Mesenchymal stem cell (in vitro differentiated cells and primary cell): ENCODE data around the gene CAPN10.

ENCODE experiments used
- DNase-seq: peaks from one replicate; pipeline ENCODE4 v3.0.0-alpha.2; 2013
- H2AFZ ChIP-seq: one replicate; pipeline ENCODE4 v1.6.1; 2013; ENCODE audit warnings: low read depth, mild to moderate bottlenecking, control low read depth, inconsistent platforms, low read length, moderate library complexity
- H2AK5ac ChIP-seq: 2 replicates; pipeline ENCODE4 v1.6.1; 2013; ENCODE audit warnings: low read length, moderate library complexity, mild to moderate bottlenecking, inconsistent platforms; ENCODE audit not compliant: severe bottlenecking
- H2BK120ac ChIP-seq: one replicate; pipeline ENCODE4 v1.6.1; 2013; ENCODE audit warnings: low read depth, mild to moderate bottlenecking, inconsistent platforms, low read length, moderate library complexity
- H2BK12ac ChIP-seq, 2 experiments: one replicate each; pipeline ENCODE4 v1.6.1; 2013; ENCODE audit warnings: inconsistent platforms in 2 of 2, low read length in 2 of 2, mild to moderate bottlenecking in 2 of 2, moderate library complexity in 2 of 2, control low read depth in 1 of 2
- H2BK15ac ChIP-seq: one replicate; pipeline ENCODE4 v1.6.1; 2013; ENCODE audit warnings: mild to moderate bottlenecking, low read depth, inconsistent platforms; ENCODE audit not compliant: poor library complexity, severe bottlenecking
- H2BK5ac ChIP-seq: 2 replicates; pipeline ENCODE4 v1.6.1; 2013; ENCODE audit warnings: low read depth, mild to moderate bottlenecking, low read length, control low read depth, inconsistent platforms; ENCODE audit not compliant: poor library complexity, severe bottlenecking
- H3K14ac ChIP-seq, 2 experiments: one replicate each; pipeline ENCODE4 v1.6.1; 2013; ENCODE audit warnings: inconsistent platforms in 2 of 2, low read length in 2 of 2, control low read depth in 1 of 2, mild to moderate bottlenecking in 1 of 2, moderate library complexity in 1 of 2
- H3K18ac ChIP-seq, 2 experiments: one replicate each; pipeline ENCODE4 v1.6.1; 2013; ENCODE audit warnings: inconsistent platforms in 2 of 2, low read length in 2 of 2, control low read depth in 1 of 2, low read depth in 1 of 2, mild to moderate bottlenecking in 1 of 2
- H3K23ac ChIP-seq, 2 experiments: one replicate each; pipeline ENCODE4 v1.6.1; 2013; ENCODE audit warnings: inconsistent platforms in 2 of 2, low read length in 2 of 2, mild to moderate bottlenecking in 2 of 2, moderate library complexity in 2 of 2, control low read depth in 1 of 2
- H3K27ac ChIP-seq: 2 replicates; pipeline ENCODE4 v1.5.1; 2013; ENCODE audit warnings: mild to moderate bottlenecking, moderate library complexity, low read length, control low read depth, inconsistent platforms; ENCODE audit not compliant: poor library complexity, severe bottlenecking
- H3K27me3 ChIP-seq, 2 experiments: 2 replicates each; pipeline versions ENCODE4 v1.6.1 to v1.7.0; 2013; ENCODE audit warnings: low read length in 2 of 2, mild to moderate bottlenecking in 2 of 2, moderate library complexity in 2 of 2, control low read depth in 1 of 2, inconsistent platforms in 1 of 2; ENCODE audit not compliant: control insufficient read depth in 1 of 2, insufficient read depth in 1 of 2
- H3K36me3 ChIP-seq, 2 experiments: 2 replicates each; pipeline versions ENCODE4 v1.6.1 to v1.7.0; 2013; ENCODE audit warnings: low read length in 2 of 2, control low read depth in 1 of 2, inconsistent platforms in 1 of 2, low read depth in 1 of 2, mild to moderate bottlenecking in 1 of 2; ENCODE audit not compliant: insufficient read depth in 2 of 2, control insufficient read depth in 1 of 2
- H3K4ac ChIP-seq, 2 experiments: one replicate each; pipeline ENCODE4 v1.6.1; 2013; ENCODE audit warnings: inconsistent platforms in 2 of 2, low read length in 2 of 2, mild to moderate bottlenecking in 2 of 2, moderate library complexity in 2 of 2, control low read depth in 1 of 2, low read depth in 1 of 2
- H3K4me1 ChIP-seq: 2 replicates; pipeline ENCODE4 v1.6.1; 2013; ENCODE audit warnings: low read depth, low read length, control low read depth; ENCODE audit not compliant: control insufficient read depth, insufficient read depth
- H3K4me2 ChIP-seq: 2 replicates; pipeline ENCODE4 v1.6.1; 2013; ENCODE audit warnings: low read length, mild to moderate bottlenecking, inconsistent platforms; ENCODE audit not compliant: poor library complexity, severe bottlenecking
- H3K4me3 ChIP-seq, 2 experiments: 2 replicates each; pipeline versions ENCODE4 v1.5.1 to v1.7.0; 2013; ENCODE audit warnings: low read length in 2 of 2, mild to moderate bottlenecking in 2 of 2, control low read depth in 1 of 2, low read depth in 1 of 2; ENCODE audit not compliant: insufficient read depth in 1 of 2
- H3K79me1 ChIP-seq: replicated peaks from 2 replicates; pipeline ENCODE4 v1.6.1; 2013; ENCODE audit warnings: mild to moderate bottlenecking, control low read depth, low read length, inconsistent platforms; ENCODE audit not compliant: poor library complexity, severe bottlenecking
- H3K9ac ChIP-seq: 2 replicates; pipeline ENCODE4 v1.7.0; 2013; ENCODE audit warnings: mild to moderate bottlenecking, low read length, moderate library complexity
- H3K9me3 ChIP-seq: 2 replicates; pipeline ENCODE4 v1.7.0; 2013; ENCODE audit warnings: mild to moderate bottlenecking, low read length; ENCODE audit not compliant: control insufficient read depth
- H4K8ac ChIP-seq: one replicate; pipeline ENCODE4 v1.6.1; 2013; ENCODE audit warnings: inconsistent platforms, mild to moderate bottlenecking, low read length, moderate library complexity
- H4K91ac ChIP-seq: one replicate; pipeline ENCODE4 v1.6.1; 2013; ENCODE audit warnings: mild to moderate bottlenecking, low read length, inconsistent platforms
- WGBS: methylation state at CpG from one replicate; pipeline ENCODE4 v1.1.7; 2013; ENCODE audit warnings: mixed read lengths; 5-methylcytosine and 5-hydroxymethylcytosine counted together

The CAPN10 gene

DNA sequence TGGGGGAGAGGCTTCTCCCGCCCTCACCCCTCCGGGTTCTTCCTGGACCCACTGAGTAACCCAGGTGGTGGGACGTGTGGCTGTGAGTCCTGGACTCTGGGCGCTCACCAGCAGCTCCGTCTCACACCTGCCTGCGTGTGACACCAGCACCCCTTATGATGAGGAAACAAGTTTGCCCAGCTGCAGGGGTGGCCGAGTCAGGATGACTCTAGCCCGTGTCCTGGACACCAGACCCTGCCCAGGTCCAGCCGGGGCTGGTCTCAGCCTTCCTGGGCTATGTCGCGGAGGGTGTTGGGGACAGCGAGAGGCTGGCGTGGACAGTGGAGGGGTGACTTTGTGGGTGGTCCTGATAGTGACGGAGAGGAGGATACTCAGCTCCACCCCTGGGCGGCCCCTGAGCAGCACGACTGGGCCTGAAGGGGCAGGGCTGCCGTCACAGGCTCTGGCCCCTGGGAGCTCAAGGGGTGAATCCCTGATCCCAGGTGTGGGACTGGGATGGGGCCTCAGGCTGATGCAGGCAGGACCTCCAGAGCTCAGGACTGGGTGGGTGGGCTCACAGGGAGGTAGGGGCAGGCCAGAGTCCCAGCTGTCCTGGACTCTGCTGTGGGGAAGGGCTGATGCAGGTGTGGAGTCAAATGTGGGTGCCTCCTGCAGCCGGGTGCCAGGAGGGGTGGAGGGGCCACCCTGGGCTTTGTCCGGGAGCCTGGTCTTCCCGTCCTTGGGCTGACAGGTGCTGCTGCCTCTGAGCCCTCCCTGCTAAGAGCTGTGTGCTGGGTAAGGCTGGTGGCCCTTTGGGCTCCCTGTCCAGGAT lies 42.5 kb downstream of the CAPN10 start:
- Histone ChIP-seq H3K79me1 (no peaks in the 10 kb centered on the region), H2BK12ac (no peak overlapping the region), H3K27me3 (peaks cover 0 to 28% of the 10 kb centered on the region in 2 experiments), H3K9ac (no peak overlapping the region), H3K27ac (no peak overlapping the region), H3K14ac (no peak overlapping the region), H2BK120ac (no peak overlapping the region), H2AFZ (no peak overlapping the region), H3K4me3 (no peak overlapping the region), H3K18ac (no peak overlapping the region), H3K9me3 (peaks cover 11% of the 10 kb centered on the region), H2BK15ac (no peak overlapping the region), H4K91ac (no peak overlapping the region), H3K36me3 (peaks cover 0 to 12% of the 10 kb centered on the region in 2 experiments), H2BK5ac (no peak overlapping the region), H3K4me2 (no peak overlapping the region), H3K4ac (no peak overlapping the region), H3K23ac (no peak overlapping the region), H2AK5ac (no peak overlapping the region), H4K8ac (no peak overlapping the region), H3K4me1 (peaks cover 14% of the 10 kb centered on the region)
- 84% methylated on average over 20 of the region's 20 CpGs for WGBS
- no peak for DNase-seq

DNA sequence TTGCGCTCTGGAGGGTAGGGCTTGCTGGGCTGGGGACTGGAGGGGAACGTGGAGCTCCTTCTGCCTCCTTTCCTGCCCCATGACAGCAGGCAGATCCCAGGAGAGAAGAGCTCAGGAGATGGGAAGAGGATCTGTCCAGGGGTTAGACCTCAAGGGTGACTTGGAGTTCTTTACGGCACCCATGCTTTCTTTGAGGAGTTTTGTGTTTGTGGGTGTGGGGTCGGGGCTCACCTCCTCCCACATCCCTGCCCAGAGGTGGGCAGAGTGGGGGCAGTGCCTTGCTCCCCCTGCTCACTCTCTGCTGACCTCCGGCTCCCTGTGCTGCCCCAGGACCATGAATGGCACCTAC lies 43.1 kb downstream of the CAPN10 start:
- no peak overlapping the region for H3K18ac ChIP-seq
- H3K4me3 ChIP-seq = no peak overlapping the region
- peaks cover 16% of the 10 kb centered on the region for H3K9me3 ChIP-seq
- DNase-seq = no peak
- H2AK5ac ChIP-seq = no peak overlapping the region
- H2BK120ac ChIP-seq = no peak overlapping the region
- H3K14ac ChIP-seq = no peak overlapping the region
- no peak overlapping the region for H2AFZ ChIP-seq
- no peak overlapping the region for H3K4ac ChIP-seq
- no peak overlapping the region for H2BK5ac ChIP-seq
- no peak overlapping the region for H3K27ac ChIP-seq
- H3K23ac ChIP-seq = no peak overlapping the region
- peaks cover 0 to 12% of the 10 kb centered on the region in 2 experiments for H3K36me3 ChIP-seq
- H2BK12ac ChIP-seq = no peak overlapping the region
- peaks cover 12% of the 10 kb centered on the region for H3K4me1 ChIP-seq
- H2BK15ac ChIP-seq = no peak overlapping the region
- WGBS = 79% methylated on average over 3 of the region's 5 CpGs
- H4K8ac ChIP-seq = no peak overlapping the region
- H3K27me3 ChIP-seq = peaks cover 0 to 28% of the 10 kb centered on the region in 2 experiments
- H3K4me2 ChIP-seq = no peak overlapping the region
- no peak overlapping the region for H3K9ac ChIP-seq
- H3K79me1 ChIP-seq = no peaks in the 10 kb centered on the region
- no peak overlapping the region for H4K91ac ChIP-seq

DNA sequence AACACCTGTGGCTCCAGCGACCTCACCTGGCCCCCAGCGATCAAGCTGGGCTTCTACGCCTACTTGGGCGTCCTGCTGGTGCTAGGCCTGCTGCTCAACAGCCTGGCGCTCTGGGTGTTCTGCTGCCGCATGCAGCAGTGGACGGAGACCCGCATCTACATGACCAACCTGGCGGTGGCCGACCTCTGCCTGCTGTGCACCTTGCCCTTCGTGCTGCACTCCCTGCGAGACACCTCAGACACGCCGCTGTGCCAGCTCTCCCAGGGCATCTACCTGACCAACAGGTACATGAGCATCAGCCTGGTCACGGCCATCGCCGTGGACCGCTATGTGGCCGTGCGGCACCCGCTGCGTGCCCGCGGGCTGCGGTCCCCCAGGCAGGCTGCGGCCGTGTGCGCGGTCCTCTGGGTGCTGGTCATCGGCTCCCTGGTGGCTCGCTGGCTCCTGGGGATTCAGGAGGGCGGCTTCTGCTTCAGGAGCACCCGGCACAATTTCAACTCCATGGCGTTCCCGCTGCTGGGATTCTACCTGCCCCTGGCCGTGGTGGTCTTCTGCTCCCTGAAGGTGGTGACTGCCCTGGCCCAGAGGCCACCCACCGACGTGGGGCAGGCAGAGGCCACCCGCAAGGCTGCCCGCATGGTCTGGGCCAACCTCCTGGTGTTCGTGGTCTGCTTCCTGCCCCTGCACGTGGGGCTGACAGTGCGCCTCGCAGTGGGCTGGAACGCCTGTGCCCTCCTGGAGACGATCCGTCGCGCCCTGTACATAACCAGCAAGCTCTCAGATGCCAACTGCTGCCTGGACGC lies 43.6 kb downstream of the CAPN10 start:
- WGBS = 93% methylated on average over 50 of the region's 50 CpGs
- no peak overlapping the region for H3K18ac ChIP-seq
- no peak overlapping the region for H3K14ac ChIP-seq
- no peak overlapping the region for H3K4me2 ChIP-seq
- peaks cover 0 to 28% of the 10 kb centered on the region in 2 experiments for H3K27me3 ChIP-seq
- peaks cover 0 to 12% of the 10 kb centered on the region in 2 experiments for H3K36me3 ChIP-seq
- no peak overlapping the region for H2BK12ac ChIP-seq
- H2AFZ ChIP-seq = no peak overlapping the region
- H3K9ac ChIP-seq = no peak overlapping the region
- H3K9me3 ChIP-seq = peaks cover 17% of the 10 kb centered on the region
- DNase-seq = no peak
- H3K27ac ChIP-seq = no peak overlapping the region
- H2AK5ac ChIP-seq = no peak overlapping the region
- H2BK120ac ChIP-seq = no peak overlapping the region
- H4K91ac ChIP-seq = no peak overlapping the region
- H4K8ac ChIP-seq = no peak overlapping the region
- H3K23ac ChIP-seq = no peak overlapping the region
- peaks cover 6% of the 10 kb centered on the region for H3K4me1 ChIP-seq
- H3K4me3 ChIP-seq = no peak overlapping the region
- no peaks in the 10 kb centered on the region for H3K79me1 ChIP-seq
- no peak overlapping the region for H2BK15ac ChIP-seq
- H3K4ac ChIP-seq = no peak overlapping the region
- no peak overlapping the region for H2BK5ac ChIP-seq
